Measurements from ENCODE around the gene FNTB. TPM values are rescaled to one million over a fixed set of nuclear protein-coding genes. Genes with fewer than 3 reads are reported as not detected.

The FNTB gene
- total RNA-seq, 1 donor from 2014 or later = 21.6 TPM

- no peak for TF ChIP-seq CTCF (IDR thresholded peaks at IDR 0.05)
- no peak overlapping the region for H3K27ac Mint-ChIP-seq (ENCODE audit: unreplicated experiment)
- peaks cover 6% of the 10 kb centered on the region for H3K36me3 Mint-ChIP-seq (ENCODE audit: low read depth)
- no peaks in the 10 kb centered on the region for H3K9me3 Mint-ChIP-seq (ENCODE audit: low read depth)
- H3K4me3 Mint-ChIP-seq (ENCODE audit: unreplicated experiment) = no peak overlapping the region
- H3K4me1 Mint-ChIP-seq (ENCODE audit: low read depth) = peaks cover 5% of the 10 kb centered on the region
- H3K27me3 Mint-ChIP-seq (ENCODE audit: low read depth) = no peaks in the 10 kb centered on the region
- DNase-seq (ENCODE audit: low spot score) = no peak
Measured at GRCh38 chr14:65052832-65053231, 66.1 kb downstream of the FNTB start.

GRCh38 chr14:65053466-65053865 is 66.8 kb downstream of the FNTB start:
- no peak overlapping the region for H3K27ac Mint-ChIP-seq (ENCODE audit: unreplicated experiment)
- H3K4me1 Mint-ChIP-seq (ENCODE audit: low read depth) = no peaks in the 10 kb centered on the region
- H3K27me3 Mint-ChIP-seq (ENCODE audit: low read depth) = no peaks in the 10 kb centered on the region
- DNase-seq (ENCODE audit: low spot score) = no peak
- no peak overlapping the region for H3K4me3 Mint-ChIP-seq (ENCODE audit: unreplicated experiment)
- H3K36me3 Mint-ChIP-seq (ENCODE audit: low read depth) = peaks cover 6% of the 10 kb centered on the region
- H3K9me3 Mint-ChIP-seq (ENCODE audit: low read depth) = no peaks in the 10 kb centered on the region
- no peak for TF ChIP-seq CTCF (IDR thresholded peaks at IDR 0.05)

- H3K4me1 Mint-ChIP-seq (ENCODE audit: low read depth) = no peaks in the 10 kb centered on the region
- H3K9me3 Mint-ChIP-seq (ENCODE audit: low read depth) = no peaks in the 10 kb centered on the region
- H3K27me3 Mint-ChIP-seq (ENCODE audit: low read depth) = no peaks in the 10 kb centered on the region
- no peak for DNase-seq (ENCODE audit: low spot score)
- H3K36me3 Mint-ChIP-seq (ENCODE audit: low read depth) = peaks cover 6% of the 10 kb centered on the region
- no peak for TF ChIP-seq CTCF (IDR thresholded peaks at IDR 0.05)
- H3K4me3 Mint-ChIP-seq (ENCODE audit: unreplicated experiment) = no peak overlapping the region
- H3K27ac Mint-ChIP-seq (ENCODE audit: unreplicated experiment) = no peak overlapping the region
Measured at GRCh38 chr14:65054471-65055085, 67.9 kb downstream of the FNTB start.

GRCh38 chr14:65057695-65058094 is 71.0 kb downstream of the FNTB start:
- Mint-ChIP-seq H3K4me1 (ENCODE audit: low read depth) (peaks cover 2% of the 10 kb centered on the region), H3K27ac (ENCODE audit: unreplicated experiment) (no peak overlapping the region), H3K9me3 (ENCODE audit: low read depth) (no peaks in the 10 kb centered on the region), H3K36me3 (ENCODE audit: low read depth) (peaks cover 15% of the 10 kb centered on the region), H3K4me3 (ENCODE audit: unreplicated experiment) (no peak overlapping the region), H3K27me3 (ENCODE audit: low read depth) (no peaks in the 10 kb centered on the region)
- DNase-seq (ENCODE audit: low spot score) = no peak
- TF ChIP-seq CTCF (IDR thresholded peaks at IDR 0.05) = no peak

GRCh38 chr14:65062096-65063075 is 75.7 kb downstream of the FNTB start:
- Mint-ChIP-seq H3K4me1 (ENCODE audit: low read depth) (peaks cover 4% of the 10 kb centered on the region), H3K36me3 (ENCODE audit: low read depth) (peaks cover 22% of the 10 kb centered on the region), H3K9me3 (ENCODE audit: low read depth) (no peaks in the 10 kb centered on the region), H3K4me3 (ENCODE audit: unreplicated experiment) (no peak overlapping the region), H3K27me3 (ENCODE audit: low read depth) (no peaks in the 10 kb centered on the region), H3K27ac (ENCODE audit: unreplicated experiment) (peak overlapping the region; percentile 12)
- no peak for DNase-seq (ENCODE audit: low spot score)
- TF ChIP-seq CTCF (IDR thresholded peaks at IDR 0.05) = no peak
